ENCODE results near the gene DCDC2C.

Gene DCDC2C

DNA sequence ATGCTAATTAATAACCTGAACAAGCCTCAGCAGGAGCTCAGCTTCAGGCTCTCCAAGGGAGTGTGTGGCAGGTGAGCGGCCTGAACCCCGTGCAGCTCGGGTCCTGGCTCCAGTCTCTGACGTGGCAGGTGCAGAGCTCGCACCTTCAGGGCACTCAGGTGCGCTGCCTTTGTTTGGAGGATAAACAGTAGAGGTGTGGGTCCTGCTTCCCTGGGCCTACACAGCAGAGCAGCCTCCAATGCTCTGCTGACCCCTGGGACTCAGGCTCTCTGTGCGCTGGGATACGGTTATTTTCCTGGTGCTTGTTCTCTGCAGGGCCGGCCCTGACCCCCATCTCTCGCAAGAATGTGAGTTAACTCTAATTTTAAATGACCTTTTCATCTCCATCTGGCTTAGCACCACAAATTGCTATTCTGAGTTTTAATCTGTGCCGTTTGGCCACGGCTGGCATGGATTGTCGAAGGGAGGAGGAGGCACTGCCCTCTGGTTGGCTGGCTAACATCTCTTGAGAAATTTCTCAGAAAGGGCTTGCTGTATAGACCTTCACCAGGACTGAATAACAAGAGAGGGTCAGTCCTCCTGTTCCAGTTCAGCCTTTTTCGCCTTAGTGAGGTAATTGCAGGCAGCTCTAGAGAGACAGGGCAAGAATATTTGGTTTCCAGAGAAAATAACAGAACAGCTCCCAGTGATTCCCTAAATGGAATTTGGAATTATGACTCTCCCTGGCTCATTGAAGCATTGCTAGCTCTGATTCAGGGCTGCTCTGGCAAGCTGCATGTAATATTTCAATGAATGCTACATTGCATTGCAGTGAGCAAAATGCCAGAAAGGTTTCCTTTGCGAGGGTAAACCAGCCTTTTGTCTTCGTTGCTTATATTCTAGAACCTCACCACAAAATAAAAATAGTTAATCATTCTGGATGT is 161.8 kb downstream of the DCDC2C start:
- no peak overlapping the region for H3K4me3 ChIP-seq (ENCODE audit: low read depth, low read length)
- H3K27ac ChIP-seq (ENCODE audit: low read depth, low read length) = no peak overlapping the region

GRCh38 chr2:3867469-3867868 is 164.1 kb downstream of the DCDC2C start:
- Histone ChIP-seq H3K4me3 (ENCODE audit: low read depth, low read length) (no peak overlapping the region), H3K27ac (ENCODE audit: low read depth, low read length) (no peak overlapping the region), H2AFZ (ENCODE audit: low read length, unreplicated experiment) (no peak overlapping the region), H3K4me1 (ENCODE audit: control insufficient read depth, insufficient read depth, low read length, unreplicated experiment) (no peaks in the 10 kb centered on the region), H3K36me3 (ENCODE audit: insufficient read depth, low read length) (no peaks in the 10 kb centered on the region), H3K27me3 (ENCODE audit: insufficient read depth, low read length) (no peaks in the 10 kb centered on the region), H3K79me2 (ENCODE audit: control insufficient read depth, insufficient read depth, low read length, unreplicated experiment) (no peaks in the 10 kb centered on the region)

More for the DNA sequence above, 161.8 kb downstream of the DCDC2C start:
- Histone ChIP-seq H3K79me2 (ENCODE audit: control insufficient read depth, insufficient read depth, low read length, unreplicated experiment) (no peaks in the 10 kb centered on the region), H3K4me1 (ENCODE audit: control insufficient read depth, insufficient read depth, low read length, unreplicated experiment) (no peaks in the 10 kb centered on the region), H2AFZ (ENCODE audit: low read length, unreplicated experiment) (no peak overlapping the region), H3K27me3 (ENCODE audit: insufficient read depth, low read length) (no peaks in the 10 kb centered on the region), H3K36me3 (ENCODE audit: insufficient read depth, low read length) (no peaks in the 10 kb centered on the region)

DNA sequence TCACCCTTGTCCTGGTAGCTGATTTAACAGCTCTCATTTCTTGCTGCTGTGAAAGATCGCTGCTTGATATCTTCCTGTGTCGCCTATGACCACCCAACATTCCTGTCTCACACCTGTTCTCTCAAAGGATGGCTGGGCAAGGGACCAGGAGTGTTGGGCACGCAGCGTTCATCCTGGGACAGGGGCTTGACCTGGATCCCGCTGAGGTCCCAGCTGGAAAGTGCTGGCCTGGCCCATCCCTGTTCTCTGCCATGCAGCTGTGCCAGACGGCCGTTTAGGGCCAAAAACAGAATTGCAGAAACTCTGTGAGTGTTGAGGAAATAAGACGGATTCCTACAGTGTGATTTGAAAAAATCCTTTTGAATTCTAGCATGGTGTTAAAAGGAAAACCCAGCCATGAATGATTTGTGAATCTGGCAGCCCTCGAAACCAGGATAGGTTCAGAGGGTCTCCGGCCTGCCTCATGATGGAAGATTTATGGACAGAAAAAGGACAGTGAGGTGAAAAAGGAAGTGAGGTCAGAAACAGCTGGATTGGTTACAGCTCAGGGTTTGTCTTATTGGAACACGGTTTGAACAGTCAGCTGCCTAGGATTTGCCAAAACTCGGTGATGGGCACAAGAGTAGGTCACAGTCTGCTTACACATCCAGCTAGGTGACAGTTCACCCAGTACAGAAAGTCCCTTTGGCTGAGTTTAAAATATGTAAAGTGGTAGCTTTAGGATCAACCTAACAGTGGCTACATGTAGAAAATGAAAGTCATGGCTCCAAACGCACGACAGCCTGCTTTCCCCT is 164.8 kb downstream of the DCDC2C start:
- H3K27ac ChIP-seq (ENCODE audit: low read depth, low read length) = no peak overlapping the region
- H3K79me2 ChIP-seq (ENCODE audit: control insufficient read depth, insufficient read depth, low read length, unreplicated experiment) = no peaks in the 10 kb centered on the region
- no peak overlapping the region for H3K4me3 ChIP-seq (ENCODE audit: low read depth, low read length)
- H3K36me3 ChIP-seq (ENCODE audit: insufficient read depth, low read length) = no peaks in the 10 kb centered on the region
- no peak overlapping the region for H2AFZ ChIP-seq (ENCODE audit: low read length, unreplicated experiment)
- H3K27me3 ChIP-seq (ENCODE audit: insufficient read depth, low read length) = no peaks in the 10 kb centered on the region
- H3K4me1 ChIP-seq (ENCODE audit: control insufficient read depth, insufficient read depth, low read length, unreplicated experiment) = no peaks in the 10 kb centered on the region

DNA sequence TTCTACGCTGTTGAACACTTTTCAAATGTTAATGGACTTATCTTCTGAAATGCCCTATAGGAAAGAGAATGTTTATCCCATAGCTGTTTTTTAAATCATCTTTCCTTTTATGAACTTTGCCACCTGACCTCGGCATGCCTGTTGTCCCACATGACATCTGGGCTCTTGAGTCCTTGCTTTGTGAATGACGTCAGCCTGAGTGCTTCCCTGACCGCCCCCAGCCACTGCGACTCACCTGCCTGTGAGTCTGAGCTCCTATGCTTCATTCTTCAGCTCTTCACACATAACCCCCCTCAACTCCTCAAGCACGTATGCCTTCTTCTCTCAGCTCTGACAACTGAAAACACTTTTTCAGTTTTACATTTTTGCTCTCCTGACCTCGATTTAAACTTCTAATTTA is 166.8 kb downstream of the DCDC2C start:
- Histone ChIP-seq H3K4me1 (ENCODE audit: control insufficient read depth, insufficient read depth, low read length, unreplicated experiment) (no peaks in the 10 kb centered on the region), H3K36me3 (ENCODE audit: insufficient read depth, low read length) (no peaks in the 10 kb centered on the region), H3K27me3 (ENCODE audit: insufficient read depth, low read length) (no peaks in the 10 kb centered on the region), H2AFZ (ENCODE audit: low read length, unreplicated experiment) (no peak overlapping the region), H3K4me3 (ENCODE audit: low read depth, low read length) (no peak overlapping the region), H3K79me2 (ENCODE audit: control insufficient read depth, insufficient read depth, low read length, unreplicated experiment) (no peaks in the 10 kb centered on the region), H3K27ac (ENCODE audit: low read depth, low read length) (no peak overlapping the region)

DNA sequence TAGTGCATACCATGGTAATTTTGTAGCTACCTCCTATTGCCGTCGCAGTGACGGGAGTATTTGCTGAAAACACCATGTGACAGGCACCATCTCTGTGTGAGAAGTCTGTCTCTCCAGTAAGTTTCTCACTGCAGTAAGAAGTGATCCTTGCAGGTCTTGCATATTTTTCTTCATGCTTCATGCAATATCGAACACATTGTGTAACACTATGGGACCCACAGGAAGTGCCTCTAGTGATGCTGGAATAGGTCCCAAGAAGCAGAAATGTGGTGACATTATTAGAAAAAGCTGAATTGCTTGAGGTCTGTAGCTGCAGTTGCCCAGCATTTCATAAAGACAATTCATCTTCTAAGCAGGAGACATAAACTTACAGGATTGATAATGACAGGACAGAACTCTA is 167.6 kb downstream of the DCDC2C start:
- Histone ChIP-seq H3K36me3 (ENCODE audit: insufficient read depth, low read length) (no peaks in the 10 kb centered on the region), H3K4me1 (ENCODE audit: control insufficient read depth, insufficient read depth, low read length, unreplicated experiment) (no peaks in the 10 kb centered on the region), H3K4me3 (ENCODE audit: low read depth, low read length) (no peak overlapping the region), H3K27me3 (ENCODE audit: insufficient read depth, low read length) (no peaks in the 10 kb centered on the region), H2AFZ (ENCODE audit: low read length, unreplicated experiment) (no peak overlapping the region), H3K79me2 (ENCODE audit: control insufficient read depth, insufficient read depth, low read length, unreplicated experiment) (no peaks in the 10 kb centered on the region), H3K27ac (ENCODE audit: low read depth, low read length) (no peak overlapping the region)

DNA sequence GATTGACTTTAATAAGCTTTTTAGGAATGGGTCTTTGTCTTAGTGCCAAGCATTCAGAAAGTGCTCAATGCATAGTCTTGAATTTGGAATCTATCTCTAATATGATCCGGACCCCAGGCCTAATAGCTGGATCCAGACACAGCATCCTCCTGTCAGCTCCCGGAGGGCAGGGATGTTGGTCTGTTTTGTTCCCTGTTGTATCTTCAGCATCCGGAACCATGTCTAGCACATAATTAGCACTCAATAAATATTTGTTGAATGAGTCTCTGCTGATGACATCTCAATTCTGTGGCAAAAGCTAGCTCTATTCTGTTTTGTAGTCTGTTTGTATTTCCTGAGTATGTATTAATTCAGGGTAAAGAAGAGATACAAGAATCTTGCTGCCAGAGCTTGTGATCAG is 169.1 kb downstream of the DCDC2C start:
- Histone ChIP-seq H3K79me2 (ENCODE audit: control insufficient read depth, insufficient read depth, low read length, unreplicated experiment) (no peaks in the 10 kb centered on the region), H2AFZ (ENCODE audit: low read length, unreplicated experiment) (no peak overlapping the region), H3K4me3 (ENCODE audit: low read depth, low read length) (no peak overlapping the region), H3K27ac (ENCODE audit: low read depth, low read length) (no peak overlapping the region), H3K4me1 (ENCODE audit: control insufficient read depth, insufficient read depth, low read length, unreplicated experiment) (no peaks in the 10 kb centered on the region), H3K36me3 (ENCODE audit: insufficient read depth, low read length) (no peaks in the 10 kb centered on the region), H3K27me3 (ENCODE audit: insufficient read depth, low read length) (no peaks in the 10 kb centered on the region)

GRCh38 chr2:3873899-3874298 is 170.5 kb downstream of the DCDC2C start:
- Histone ChIP-seq H3K4me1 (ENCODE audit: control insufficient read depth, insufficient read depth, low read length, unreplicated experiment) (no peaks in the 10 kb centered on the region), H2AFZ (ENCODE audit: low read length, unreplicated experiment) (no peak overlapping the region), H3K27ac (ENCODE audit: low read depth, low read length) (no peak overlapping the region), H3K4me3 (ENCODE audit: low read depth, low read length) (no peak overlapping the region), H3K36me3 (ENCODE audit: insufficient read depth, low read length) (no peaks in the 10 kb centered on the region), H3K27me3 (ENCODE audit: insufficient read depth, low read length) (no peaks in the 10 kb centered on the region), H3K79me2 (ENCODE audit: control insufficient read depth, insufficient read depth, low read length, unreplicated experiment) (no peaks in the 10 kb centered on the region)

DNA sequence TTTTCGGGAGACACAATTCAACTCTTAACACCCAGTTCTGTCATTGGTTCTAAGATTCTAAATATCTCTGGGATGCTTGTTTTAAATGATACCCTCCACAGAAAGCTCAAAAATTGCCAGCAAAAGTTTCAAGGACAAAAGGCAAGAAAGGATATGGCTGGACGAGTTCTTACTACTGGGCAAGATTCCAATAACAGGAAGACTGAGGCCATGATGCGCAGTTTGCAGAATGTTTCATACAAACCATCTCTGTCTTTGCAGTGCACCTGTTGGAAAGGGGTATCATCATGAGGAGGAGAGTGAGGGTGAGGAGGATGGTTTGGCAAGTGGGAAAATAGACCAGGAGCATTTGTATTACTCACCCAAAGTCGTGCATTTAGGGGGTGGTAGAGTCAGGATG is 172.8 kb downstream of the DCDC2C start:
- H3K27ac ChIP-seq (ENCODE audit: low read depth, low read length) = no peak overlapping the region
- no peaks in the 10 kb centered on the region for H3K36me3 ChIP-seq (ENCODE audit: insufficient read depth, low read length)
- H3K4me3 ChIP-seq (ENCODE audit: low read depth, low read length) = no peak overlapping the region
- H3K27me3 ChIP-seq (ENCODE audit: insufficient read depth, low read length) = no peaks in the 10 kb centered on the region
- H3K79me2 ChIP-seq (ENCODE audit: control insufficient read depth, insufficient read depth, low read length, unreplicated experiment) = no peaks in the 10 kb centered on the region
- no peaks in the 10 kb centered on the region for H3K4me1 ChIP-seq (ENCODE audit: control insufficient read depth, insufficient read depth, low read length, unreplicated experiment)
- no peak overlapping the region for H2AFZ ChIP-seq (ENCODE audit: low read length, unreplicated experiment)

DNA sequence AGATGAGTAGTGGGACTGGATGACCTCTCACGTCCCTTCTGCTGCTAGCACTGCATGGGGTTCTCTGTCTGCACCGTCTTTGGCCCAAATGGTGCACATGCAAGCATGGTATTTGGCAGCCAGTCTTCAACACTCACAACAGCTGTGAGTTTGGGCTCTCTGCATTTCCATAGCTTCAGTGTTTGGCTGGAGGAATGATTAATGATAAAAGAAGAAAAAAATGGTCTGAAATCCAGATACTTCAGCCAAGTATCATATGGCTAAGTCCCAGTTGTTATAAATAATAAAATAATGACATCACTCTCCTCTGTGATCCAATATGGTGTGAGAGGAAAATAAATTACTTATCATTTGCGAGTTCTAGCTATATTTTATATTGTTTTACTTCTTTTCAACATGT is 173.3 kb downstream of the DCDC2C start:
- Histone ChIP-seq H3K4me1 (ENCODE audit: control insufficient read depth, insufficient read depth, low read length, unreplicated experiment) (no peaks in the 10 kb centered on the region), H3K36me3 (ENCODE audit: insufficient read depth, low read length) (no peaks in the 10 kb centered on the region)

GRCh38 chr2:3885629-3886628 is 182.6 kb downstream of the DCDC2C start:
- Histone ChIP-seq H2AFZ (ENCODE audit: low read length, unreplicated experiment) (no peak overlapping the region), H3K36me3 (ENCODE audit: insufficient read depth, low read length) (no peaks in the 10 kb centered on the region), H3K4me3 (ENCODE audit: low read depth, low read length) (no peak overlapping the region), H3K4me1 (ENCODE audit: control insufficient read depth, insufficient read depth, low read length, unreplicated experiment) (no peaks in the 10 kb centered on the region), H3K79me2 (ENCODE audit: control insufficient read depth, insufficient read depth, low read length, unreplicated experiment) (no peaks in the 10 kb centered on the region), H3K27ac (ENCODE audit: low read depth, low read length) (no peak overlapping the region), H3K27me3 (ENCODE audit: insufficient read depth, low read length) (no peaks in the 10 kb centered on the region)

More for the DNA sequence above, 173.3 kb downstream of the DCDC2C start:
- no peak overlapping the region for H3K27ac ChIP-seq (ENCODE audit: low read depth, low read length)
- H3K4me3 ChIP-seq (ENCODE audit: low read depth, low read length) = no peak overlapping the region
- no peak overlapping the region for H2AFZ ChIP-seq (ENCODE audit: low read length, unreplicated experiment)
- no peaks in the 10 kb centered on the region for H3K79me2 ChIP-seq (ENCODE audit: control insufficient read depth, insufficient read depth, low read length, unreplicated experiment)
- H3K27me3 ChIP-seq (ENCODE audit: insufficient read depth, low read length) = no peaks in the 10 kb centered on the region

Measured in ACC112 (cell line).